NOMO-1 (cell line): Measurements from ENCODE around the gene FKBP9.
A peak's percentile ranks its signal among the peaks of the same experiment; 100 is the strongest.
"Not testable (repeated sequence)": the region's sequence is repeated elsewhere in the genome, so short reads cannot be mapped to it uniquely, and the experiment has no call there.

Experiments used
- DNase-seq, 2 experiments: peaks; one replicate each; lab custom pipeline; 2025; ENCODE audit not compliant: unreplicated experiment in 2 of 2; lab: John Stamatoyannopoulos, UW

FKBP9 gene

GRCh38 chr7:32957326-32958045, at the start of gene FKBP9:
FKBP9 (plus strand) TSS chr7:32957440; CDS start chr7:32957574, 134 bp downstream.
- peak; percentile 55 to 68 for DNase-seq

- DNase-seq, result no peak
Measured at GRCh38 chr7:32910195-32910594, 47.0 kb upstream of the FKBP9 start.

GRCh38 chr7:32914184-32914583, 43.1 kb upstream of the FKBP9 start:
- DNase-seq, result no peak

GRCh38 chr7:32915041-32915536, 42.2 kb upstream of the FKBP9 start:
- no peak for DNase-seq

- no peak for DNase-seq
Measured at GRCh38 chr7:32916006-32916405, 41.2 kb upstream of the FKBP9 start.

GRCh38 chr7:32916994-32917393, 40.2 kb upstream of the FKBP9 start:
- DNase-seq, result not testable (repeated sequence)

- DNase-seq, result no peak
Measured at GRCh38 chr7:32921896-32922295, 35.3 kb upstream of the FKBP9 start.

GRCh38 chr7:32928785-32929298, 28.4 kb upstream of the FKBP9 start:
- peak; percentile 8 to 29 for DNase-seq

GRCh38 chr7:32929430-32930143, 27.7 kb upstream of the FKBP9 start:
- DNase-seq, result no peak

- DNase-seq, result no peak
Measured at GRCh38 chr7:32930378-32930777, 26.9 kb upstream of the FKBP9 start.

GRCh38 chr7:32935558-32935957, 21.7 kb upstream of the FKBP9 start:
- no peak for DNase-seq

- no peak for DNase-seq
Measured at GRCh38 chr7:32936689-32937088, 20.6 kb upstream of the FKBP9 start.

- no peak for DNase-seq
Measured at GRCh38 chr7:32937344-32938174, 19.7 kb upstream of the FKBP9 start.

GRCh38 chr7:32941181-32941580, 16.1 kb upstream of the FKBP9 start:
- peak in 1 of 2 experiments; percentile 13 for DNase-seq

- DNase-seq, result peak in 1 of 2 experiments; percentile 30
Measured at GRCh38 chr7:32941681-32942414, 15.4 kb upstream of the FKBP9 start.

- DNase-seq, result peak; percentile 76 to 91
Measured at GRCh38 chr7:32942415-32943251, 14.6 kb upstream of the FKBP9 start.

- DNase-seq, result no peak
Measured at GRCh38 chr7:32943252-32944030, 13.8 kb upstream of the FKBP9 start.

GRCh38 chr7:32947420-32947983, 9.7 kb upstream of the FKBP9 start:
- DNase-seq, result no peak
